Fibroblast of the aortic adventitia (primary cell): ENCODE data around the gene SLC26A6. TPM values are rescaled to one million over a fixed set of nuclear protein-coding genes. Genes with fewer than 3 reads are reported as not detected.

Experiments
- DNase-seq: peaks from one replicate; pipeline ENCODE4 v3.0.0-alpha.2; 2010; ENCODE audit warnings: low read depth
- H3K4me3 ChIP-seq: 2 replicates; pipeline ENCODE4 v1.5.1; 2011; ENCODE audit warnings: low read depth, mild to moderate bottlenecking, control low read depth, low read length, moderate library complexity
- CTCF ChIP-seq: IDR thresholded peaks from 2 replicates; pipeline ENCODE4 v1.5.1; 2011; ENCODE audit warnings: mild to moderate bottlenecking, low read length, control low read depth, inconsistent platforms; ENCODE audit not compliant: insufficient read depth
- total RNA-seq: library from RNA; depleted of rRNA; stranded (reverse); fragments of >200 nt; gene quantifications from 2 replicates; pipeline ENCODE4 v1.2.3, GENCODE V29; 2012; ENCODE audit warnings: low replicate concordance

The SLC26A6 gene
- total RNA-seq = 11.6 and 19.5 TPM in 2 replicates

GRCh38 chr3:48635222-48636021, at the start of gene SLC26A6:
Gene SLC26A6, minus strand, starts transcription at chr3:48635461. Its CDS starts 68 bp downstream, at chr3:48635393.
- DNase-seq = peak; percentile 91
- peak within 1 kb of the TSS; percentile 89 for H3K4me3 ChIP-seq
- peak; percentile 60 for TF ChIP-seq CTCF

- peak overlapping the region; percentile 98 for H3K4me3 ChIP-seq
- peak; percentile 27 for DNase-seq
- TF ChIP-seq CTCF = no peak
These were observed 49.4 kb upstream of the SLC26A6 start for GRCh38 chr3:48684480-48685143.

GRCh38 chr3:48684054-48684349, 48.7 kb upstream of the SLC26A6 start:
- peak overlapping the region; percentile 98 for H3K4me3 ChIP-seq
- no peak for TF ChIP-seq CTCF
- peak; percentile 26 for DNase-seq

- no peak for TF ChIP-seq CTCF
- no peak for DNase-seq
- no peak overlapping the region for H3K4me3 ChIP-seq
These were observed 47.5 kb upstream of the SLC26A6 start for GRCh38 chr3:48682786-48683185.

- no peak for TF ChIP-seq CTCF
- H3K4me3 ChIP-seq = no peak overlapping the region
- no peak for DNase-seq
These were observed 46.8 kb upstream of the SLC26A6 start for GRCh38 chr3:48681974-48682610.

GRCh38 chr3:48681541-48681880, 46.2 kb upstream of the SLC26A6 start:
- no peak for DNase-seq
- H3K4me3 ChIP-seq = no peak overlapping the region
- TF ChIP-seq CTCF = no peak
